SK-N-SH (cell line): Measurements from ENCODE around the gene SELE.

Experiments used
- EZH2phosphoT487 ChIP-seq: fragments of 200-600 bp; sonication (generic); IDR thresholded peaks from 2 replicates; pipeline ENCODE4 v1.6.1; 2017; ENCODE audit warnings: low read depth, mixed run types, mild to moderate bottlenecking, antibody characterized with exemption, moderate library complexity, borderline replicate concordance
- FOXM1 ChIP-seq: IDR thresholded peaks from 2 replicates; pipeline ENCODE4 v1.4.0; 2012; ENCODE audit warnings: low read depth, mild to moderate bottlenecking
- GABPA ChIP-seq: IDR thresholded peaks from 2 replicates; pipeline ENCODE4 v1.4.0; 2012; ENCODE audit warnings: low read depth, mild to moderate bottlenecking
- JUND ChIP-seq: IDR thresholded peaks from 2 replicates; pipeline ENCODE4 v1.4.0; 2012
- MEF2A ChIP-seq: IDR thresholded peaks from 2 replicates; pipeline ENCODE4 v1.4.0; 2012; ENCODE audit warnings: low read depth, borderline replicate concordance
- MXI1 ChIP-seq: IDR thresholded peaks from 2 replicates; pipeline ENCODE4 v1.6.1; 2012; ENCODE audit warnings: mild to moderate bottlenecking, low read depth, low read length, improper control_type of control experiment
- RAD21 ChIP-seq: IDR thresholded peaks from 2 replicates; pipeline ENCODE4 v1.6.1; 2012; ENCODE audit warnings: mild to moderate bottlenecking, low read length
- REST ChIP-seq: IDR thresholded peaks from 2 replicates; pipeline ENCODE4 v1.6.1; 2012; ENCODE audit warnings: mild to moderate bottlenecking, low read depth, low read length, moderate library complexity
- RFX5 ChIP-seq: IDR thresholded peaks from 2 replicates; pipeline ENCODE4 v1.6.1; 2012; ENCODE audit warnings: mild to moderate bottlenecking, improper control_type of control experiment, low read length
- SIN3A ChIP-seq: IDR thresholded peaks from 2 replicates; pipeline ENCODE4 v1.6.1; 2012; ENCODE audit warnings: low read depth, mild to moderate bottlenecking, low read length, moderate library complexity, borderline replicate concordance
- SMC3 ChIP-seq: IDR thresholded peaks from 2 replicates; pipeline ENCODE4 v1.6.1; 2012; ENCODE audit warnings: low read depth, low read length, improper control_type of control experiment
- TAF1 ChIP-seq: IDR thresholded peaks from 2 replicates; pipeline ENCODE4 v1.6.1; 2012; ENCODE audit warnings: low read depth, mild to moderate bottlenecking, low read length, moderate library complexity, borderline replicate concordance
- TF ChIP-seq, protein P1 (sequence below): fragments of 200-600 bp; sonication (generic); IDR thresholded peaks from 2 replicates; pipeline ENCODE4 v1.6.1; 2017; ENCODE audit warnings: antibody characterized with exemption, mild to moderate bottlenecking, moderate library complexity

DNA sequence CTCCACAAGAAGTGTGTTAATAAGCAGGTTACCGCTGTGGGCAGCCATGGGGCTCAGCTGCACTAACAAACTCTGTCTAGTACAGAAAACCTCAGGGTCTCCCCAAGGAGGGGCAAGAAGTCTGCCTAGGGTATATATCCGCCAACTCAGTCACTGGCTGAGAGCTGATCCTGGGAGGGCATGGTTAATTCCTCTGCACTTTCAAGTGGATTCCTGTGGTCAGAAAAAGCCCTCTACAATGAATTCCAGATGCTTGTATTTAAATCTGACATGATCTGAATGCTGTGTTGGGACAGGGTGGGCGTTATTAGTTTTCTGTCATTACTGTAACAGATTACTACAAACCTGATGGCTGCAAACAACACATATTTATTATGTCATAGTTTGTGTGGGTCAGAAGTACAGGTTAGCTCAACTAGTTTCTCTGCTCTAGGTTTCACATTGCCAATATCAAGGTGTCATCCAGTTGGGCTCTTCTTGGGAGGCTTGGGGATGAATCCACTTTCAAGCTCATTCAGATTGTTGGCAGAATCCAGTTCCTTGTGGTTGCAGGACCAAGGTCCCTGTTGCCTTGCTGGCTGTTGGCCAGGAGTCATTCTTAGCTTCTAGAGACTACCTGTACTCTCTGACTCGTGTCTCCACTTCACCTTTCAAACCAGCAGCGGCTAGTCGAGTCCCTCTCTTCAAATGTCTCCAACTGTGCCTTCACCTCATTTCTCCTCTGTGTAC is 8.0 kb upstream of the SELE start:
- TF ChIP-seq, protein P1, sequence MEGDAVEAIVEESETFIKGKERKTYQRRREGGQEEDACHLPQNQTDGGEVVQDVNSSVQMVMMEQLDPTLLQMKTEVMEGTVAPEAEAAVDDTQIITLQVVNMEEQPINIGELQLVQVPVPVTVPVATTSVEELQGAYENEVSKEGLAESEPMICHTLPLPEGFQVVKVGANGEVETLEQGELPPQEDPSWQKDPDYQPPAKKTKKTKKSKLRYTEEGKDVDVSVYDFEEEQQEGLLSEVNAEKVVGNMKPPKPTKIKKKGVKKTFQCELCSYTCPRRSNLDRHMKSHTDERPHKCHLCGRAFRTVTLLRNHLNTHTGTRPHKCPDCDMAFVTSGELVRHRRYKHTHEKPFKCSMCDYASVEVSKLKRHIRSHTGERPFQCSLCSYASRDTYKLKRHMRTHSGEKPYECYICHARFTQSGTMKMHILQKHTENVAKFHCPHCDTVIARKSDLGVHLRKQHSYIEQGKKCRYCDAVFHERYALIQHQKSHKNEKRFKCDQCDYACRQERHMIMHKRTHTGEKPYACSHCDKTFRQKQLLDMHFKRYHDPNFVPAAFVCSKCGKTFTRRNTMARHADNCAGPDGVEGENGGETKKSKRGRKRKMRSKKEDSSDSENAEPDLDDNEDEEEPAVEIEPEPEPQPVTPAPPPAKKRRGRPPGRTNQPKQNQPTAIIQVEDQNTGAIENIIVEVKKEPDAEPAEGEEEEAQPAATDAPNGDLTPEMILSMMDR, result no peak
- TF ChIP-seq EZH2phosphoT487 (no peak), RAD21 (no peak), RFX5 (no peak), SMC3 (no peak), FOXM1 (no peak), MXI1 (no peak), REST (no peak), SIN3A (no peak), GABPA (0 out of 2 replicates have a peak, but pooled peaks have one; percentile 25), MEF2A (no peak), JUND (peak; percentile 55), TAF1 (peak; percentile 31; the same call in 1 of the 2 replicates)
